ENCODE results near the gene PASK. TPM values are rescaled to one million over a fixed set of nuclear protein-coding genes. Genes with fewer than 3 reads are reported as not detected.

PASK gene
- total RNA-seq, 1 experiment from 2014 or later: 69.3 TPM

- intact Hi-C loops (cut with micrococcal nuclease; ENCODE audit: unreplicated experiment): no loop called here
- H3K9me3 Mint-ChIP-seq (ENCODE audit: low read depth, unreplicated experiment): no peaks in the 10 kb centered on the region
- peaks cover 2% of the 10 kb centered on the region for H3K27me3 Mint-ChIP-seq (ENCODE audit: unreplicated experiment)
- CTCF ChIA-PET: no interaction called here
- no peak overlapping the region for H3K27ac Mint-ChIP-seq (ENCODE audit: unreplicated experiment)
- DNase-seq: no peak
- H3K4me1 Mint-ChIP-seq (ENCODE audit: low read depth, unreplicated experiment): no peaks in the 10 kb centered on the region
- H3K36me3 Mint-ChIP-seq (ENCODE audit: insufficient read depth, unreplicated experiment): peaks cover 5% of the 10 kb centered on the region
- no peak for TF ChIP-seq CTCF (IDR thresholded peaks at IDR 0.05; ENCODE audit: unreplicated experiment)
- BruUV-seq (replicated peaks): no TSS peak
- no peak overlapping the region for H3K4me3 Mint-ChIP-seq (ENCODE audit: low read depth, unreplicated experiment)
Measured at GRCh38 chr2:241071677-241072111, 77.6 kb downstream of the PASK start.

GRCh38 chr2:241070811-241071676, 78.2 kb downstream of the PASK start:
- CTCF ChIA-PET: no interaction called here
- no peaks in the 10 kb centered on the region for H3K4me1 Mint-ChIP-seq (ENCODE audit: low read depth, unreplicated experiment)
- H3K36me3 Mint-ChIP-seq (ENCODE audit: insufficient read depth, unreplicated experiment): peaks cover 5% of the 10 kb centered on the region
- no peaks in the 10 kb centered on the region for H3K9me3 Mint-ChIP-seq (ENCODE audit: low read depth, unreplicated experiment)
- H3K4me3 Mint-ChIP-seq (ENCODE audit: low read depth, unreplicated experiment): no peak overlapping the region
- DNase-seq: no peak
- no peak overlapping the region for H3K27ac Mint-ChIP-seq (ENCODE audit: unreplicated experiment)
- no TSS peak for BruUV-seq (replicated peaks)
- no peak for TF ChIP-seq CTCF (IDR thresholded peaks at IDR 0.05; ENCODE audit: unreplicated experiment)
- peaks cover 8% of the 10 kb centered on the region for H3K27me3 Mint-ChIP-seq (ENCODE audit: unreplicated experiment)
- intact Hi-C loops (cut with micrococcal nuclease; ENCODE audit: unreplicated experiment): no loop called here

- intact Hi-C loops (cut with micrococcal nuclease; ENCODE audit: unreplicated experiment): no loop called here
- Mint-ChIP-seq H3K4me3 (ENCODE audit: low read depth, unreplicated experiment) (no peak overlapping the region), H3K4me1 (ENCODE audit: low read depth, unreplicated experiment) (no peaks in the 10 kb centered on the region), H3K9me3 (ENCODE audit: low read depth, unreplicated experiment) (no peaks in the 10 kb centered on the region), H3K27me3 (ENCODE audit: unreplicated experiment) (peaks cover 13% of the 10 kb centered on the region), H3K36me3 (ENCODE audit: insufficient read depth, unreplicated experiment) (peaks cover 5% of the 10 kb centered on the region), H3K27ac (ENCODE audit: unreplicated experiment) (no peak overlapping the region)
- CTCF ChIA-PET: no interaction called here
- no TSS peak for BruUV-seq (replicated peaks)
- no peak for DNase-seq
- no peak for TF ChIP-seq CTCF (IDR thresholded peaks at IDR 0.05; ENCODE audit: unreplicated experiment)
Measured at GRCh38 chr2:241070361-241070760, 78.9 kb downstream of the PASK start.

- CTCF ChIA-PET: no interaction called here
- BruUV-seq (replicated peaks): no TSS peak
- no peak overlapping the region for H3K4me3 Mint-ChIP-seq (ENCODE audit: low read depth, unreplicated experiment)
- no peak for DNase-seq
- intact Hi-C loops (cut with micrococcal nuclease; ENCODE audit: unreplicated experiment): no loop called here
- H3K4me1 Mint-ChIP-seq (ENCODE audit: low read depth, unreplicated experiment): no peaks in the 10 kb centered on the region
- peaks cover 6% of the 10 kb centered on the region for H3K36me3 Mint-ChIP-seq (ENCODE audit: insufficient read depth, unreplicated experiment)
- TF ChIP-seq CTCF (IDR thresholded peaks at IDR 0.05; ENCODE audit: unreplicated experiment): no peak
- no peaks in the 10 kb centered on the region for H3K9me3 Mint-ChIP-seq (ENCODE audit: low read depth, unreplicated experiment)
- peaks cover 13% of the 10 kb centered on the region for H3K27me3 Mint-ChIP-seq (ENCODE audit: unreplicated experiment)
- H3K27ac Mint-ChIP-seq (ENCODE audit: unreplicated experiment): no peak overlapping the region
Measured at GRCh38 chr2:241069821-241070281, 79.4 kb downstream of the PASK start.

Data from Calu3 (cell line).